GM23338 (cell line): ENCODE measurements around the gene PRR12.

Source experiments
- EZH2 ChIP-seq: fragments of 200-600 bp; sonication (generic); IDR thresholded peaks from one replicate; pipeline ENCODE4 v1.8.0; 2017; ENCODE audit warnings: antibody characterized with exemption, mild to moderate bottlenecking, low read depth; ENCODE audit not compliant: unreplicated experiment
- POLR2AphosphoS5 ChIP-seq: IDR thresholded peaks from 2 replicates; pipeline ENCODE4 v1.6.1; 2016; ENCODE audit warnings: antibody characterized with exemption, low read depth
- REST ChIP-seq: IDR thresholded peaks from one replicate; pipeline ENCODE4 v1.6.1; 2018; ENCODE audit warnings: antibody characterized with exemption; ENCODE audit not compliant: unreplicated experiment
- STAT1 ChIP-seq: IDR thresholded peaks from one replicate; pipeline ENCODE4 v1.6.1; 2016; ENCODE audit warnings: antibody characterized with exemption; ENCODE audit not compliant: unreplicated experiment
- TF ChIP-seq, protein P1 (sequence below), 2 experiments: fragments of 200-600 bp in 1 of 2; sonication (generic) in 1 of 2; conservative IDR thresholded peaks; 2 replicates each; pipeline versions ENCODE4 v1.5.1 to v1.6.1; 2016 to 2017; ENCODE audit warnings: antibody characterized with exemption in 2 of 2, low read depth in 2 of 2, mild to moderate bottlenecking in 2 of 2, moderate library complexity in 1 of 2

DNA sequence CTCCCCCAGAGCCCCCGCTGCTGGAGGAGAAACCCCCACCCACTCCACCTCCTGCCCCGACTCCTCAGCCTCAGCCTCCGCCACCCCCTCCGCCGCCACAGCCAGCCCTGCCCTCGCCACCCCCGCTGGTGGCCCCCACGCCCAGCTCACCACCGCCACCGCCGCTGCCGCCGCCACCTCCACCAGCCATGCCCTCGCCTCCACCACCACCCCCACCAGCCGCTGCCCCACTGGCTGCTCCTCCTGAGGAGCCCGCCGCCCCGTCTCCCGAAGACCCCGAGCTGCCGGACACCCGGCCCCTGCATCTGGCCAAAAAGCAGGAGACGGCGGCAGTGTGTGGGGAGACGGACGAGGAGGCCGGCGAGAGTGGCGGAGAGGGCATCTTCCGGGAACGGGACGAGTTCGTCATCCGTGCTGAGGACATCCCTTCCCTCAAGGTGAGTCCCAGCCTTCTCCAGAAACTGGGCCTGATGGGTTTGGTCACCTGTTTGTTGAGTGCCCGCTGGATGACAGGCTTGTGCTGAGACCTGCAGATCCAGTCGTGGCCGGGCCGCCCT, 10.6 kb downstream of the PRR12 start:
- no peak for TF ChIP-seq STAT1
- TF ChIP-seq, protein P1, sequence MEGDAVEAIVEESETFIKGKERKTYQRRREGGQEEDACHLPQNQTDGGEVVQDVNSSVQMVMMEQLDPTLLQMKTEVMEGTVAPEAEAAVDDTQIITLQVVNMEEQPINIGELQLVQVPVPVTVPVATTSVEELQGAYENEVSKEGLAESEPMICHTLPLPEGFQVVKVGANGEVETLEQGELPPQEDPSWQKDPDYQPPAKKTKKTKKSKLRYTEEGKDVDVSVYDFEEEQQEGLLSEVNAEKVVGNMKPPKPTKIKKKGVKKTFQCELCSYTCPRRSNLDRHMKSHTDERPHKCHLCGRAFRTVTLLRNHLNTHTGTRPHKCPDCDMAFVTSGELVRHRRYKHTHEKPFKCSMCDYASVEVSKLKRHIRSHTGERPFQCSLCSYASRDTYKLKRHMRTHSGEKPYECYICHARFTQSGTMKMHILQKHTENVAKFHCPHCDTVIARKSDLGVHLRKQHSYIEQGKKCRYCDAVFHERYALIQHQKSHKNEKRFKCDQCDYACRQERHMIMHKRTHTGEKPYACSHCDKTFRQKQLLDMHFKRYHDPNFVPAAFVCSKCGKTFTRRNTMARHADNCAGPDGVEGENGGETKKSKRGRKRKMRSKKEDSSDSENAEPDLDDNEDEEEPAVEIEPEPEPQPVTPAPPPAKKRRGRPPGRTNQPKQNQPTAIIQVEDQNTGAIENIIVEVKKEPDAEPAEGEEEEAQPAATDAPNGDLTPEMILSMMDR (conservative IDR thresholded peaks at IDR 0.05; ENCODE audit: low read depth in 2 of 2): no peak
- TF ChIP-seq EZH2: no peak
- no peak for TF ChIP-seq REST
- no peak for TF ChIP-seq POLR2AphosphoS5
